Measurements from ENCODE around the gene COA8. TPM values are rescaled to one million over a fixed set of nuclear protein-coding genes. Genes with fewer than 3 reads are reported as not detected.

COA8 gene
- total and polyA plus RNA-seq, 9 of the 15 experiments (the other 6 are each of a cell fraction or from before 2014, with no cell fraction given), result 5.0 to 35.3 (median 25.7) TPM

DNA sequence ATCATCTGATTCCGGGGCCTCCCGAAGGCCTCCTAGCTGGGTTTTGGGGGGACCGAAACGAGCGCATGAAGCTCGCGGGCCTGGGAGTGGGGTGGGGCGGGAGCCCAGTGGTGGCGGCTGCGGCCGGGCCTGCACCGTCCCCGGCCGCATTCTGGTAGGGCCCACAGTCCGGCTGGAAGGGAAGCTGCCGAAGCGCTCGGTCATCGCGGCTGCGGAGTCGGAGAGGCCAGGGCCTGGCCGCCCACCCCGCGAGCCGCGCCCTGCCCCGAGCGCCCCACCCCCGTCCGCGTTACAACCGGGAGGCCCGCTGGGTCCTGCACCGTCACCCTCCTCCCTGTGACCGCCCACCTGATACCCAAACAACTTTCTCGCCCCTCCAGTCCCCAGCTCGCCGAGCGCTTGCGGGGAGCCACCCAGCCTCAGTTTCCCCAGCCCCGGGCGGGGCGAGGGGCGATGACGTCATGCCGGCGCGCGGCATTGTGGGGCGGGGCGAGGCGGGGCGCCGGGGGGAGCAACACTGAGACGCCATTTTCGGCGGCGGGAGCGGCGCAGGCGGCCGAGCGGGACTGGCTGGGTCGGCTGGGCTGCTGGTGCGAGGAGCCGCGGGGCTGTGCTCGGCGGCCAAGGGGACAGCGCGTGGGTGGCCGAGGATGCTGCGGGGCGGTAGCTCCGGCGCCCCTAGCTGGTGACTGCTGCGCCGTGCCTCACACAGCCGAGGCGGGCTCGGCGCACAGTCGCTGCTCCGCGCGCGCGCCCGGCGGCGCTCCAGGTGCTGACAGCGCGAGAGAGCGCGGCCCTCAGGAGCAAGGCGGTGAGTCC, 66.1 kb downstream of the COA8 start, which contains the start of gene KLC1 (continued):
- TF ChIP-seq, protein P1, sequence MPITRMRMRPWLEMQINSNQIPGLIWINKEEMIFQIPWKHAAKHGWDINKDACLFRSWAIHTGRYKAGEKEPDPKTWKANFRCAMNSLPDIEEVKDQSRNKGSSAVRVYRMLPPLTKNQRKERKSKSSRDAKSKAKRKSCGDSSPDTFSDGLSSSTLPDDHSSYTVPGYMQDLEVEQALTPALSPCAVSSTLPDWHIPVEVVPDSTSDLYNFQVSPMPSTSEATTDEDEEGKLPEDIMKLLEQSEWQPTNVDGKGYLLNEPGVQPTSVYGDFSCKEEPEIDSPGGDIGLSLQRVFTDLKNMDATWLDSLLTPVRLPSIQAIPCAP (CRISPR knock-in tag; IDR thresholded peaks at IDR 0.05; ENCODE audit: borderline replicate concordance), result no peak
- TF ChIP-seq ZNF347 (CRISPR knock-in tag; IDR thresholded peaks at IDR 0.05; ENCODE audit: low read depth), result no peak
- TF ChIP-seq SRSF1 (IDR thresholded peaks at IDR 0.05; ENCODE audit: low read depth, low read length), result no peak
- no peak for TF ChIP-seq NFIX (CRISPR knock-in tag; IDR thresholded peaks at IDR 0.05; ENCODE audit: low read depth)
- TF ChIP-seq, protein P2, sequence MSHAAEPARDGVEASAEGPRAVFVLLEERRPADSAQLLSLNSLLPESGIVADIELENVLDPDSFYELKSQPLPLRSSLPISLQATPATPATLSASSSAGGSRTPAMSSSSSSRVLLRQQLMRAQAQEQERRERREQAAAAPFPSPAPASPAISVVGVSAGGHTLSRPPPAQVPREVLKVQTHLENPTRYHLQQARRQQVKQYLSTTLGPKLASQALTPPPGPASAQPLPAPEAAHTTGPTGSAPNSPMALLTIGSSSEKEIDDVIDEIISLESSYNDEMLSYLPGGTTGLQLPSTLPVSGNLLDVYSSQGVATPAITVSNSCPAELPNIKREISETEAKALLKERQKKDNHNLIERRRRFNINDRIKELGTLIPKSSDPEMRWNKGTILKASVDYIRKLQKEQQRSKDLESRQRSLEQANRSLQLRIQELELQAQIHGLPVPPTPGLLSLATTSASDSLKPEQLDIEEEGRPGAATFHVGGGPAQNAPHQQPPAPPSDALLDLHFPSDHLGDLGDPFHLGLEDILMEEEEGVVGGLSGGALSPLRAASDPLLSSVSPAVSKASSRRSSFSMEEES (CRISPR knock-in tag; IDR thresholded peaks at IDR 0.05), result no peak
- peak; percentile 77 for TF ChIP-seq RBFOX2 (IDR thresholded peaks at IDR 0.05; ENCODE audit: low read depth, low read length)
- no peak for TF ChIP-seq POLR3A (IDR thresholded peaks at IDR 0.05; ENCODE audit: borderline replicate concordance, extremely low read depth, insufficient read depth, insufficient read length)
- no peak for TF ChIP-seq ZBTB1 (CRISPR knock-in tag; IDR thresholded peaks at IDR 0.05; ENCODE audit: borderline replicate concordance, low read depth)
- TF ChIP-seq NR3C1 (CRISPR knock-in tag; IDR thresholded peaks at IDR 0.05), result no peak
- peak; percentile 96 for TF ChIP-seq JUNB (CRISPR knock-in tag; conservative IDR thresholded peaks at IDR 0.05)
- TF ChIP-seq HDAC1 (IDR thresholded peaks at IDR 0.05), result 0 out of 4 replicates have a peak, but pooled peaks of 1 of the 2 experiments have one; percentile 37
- TF ChIP-seq RHOXF2B (CRISPR knock-in tag; conservative IDR thresholded peaks at IDR 0.05), result no peak
- 0 out of 2 replicates have a peak, but pooled peaks have one; percentile 54 for TF ChIP-seq GATAD2A (IDR thresholded peaks at IDR 0.05)
- TF ChIP-seq, protein P3, sequence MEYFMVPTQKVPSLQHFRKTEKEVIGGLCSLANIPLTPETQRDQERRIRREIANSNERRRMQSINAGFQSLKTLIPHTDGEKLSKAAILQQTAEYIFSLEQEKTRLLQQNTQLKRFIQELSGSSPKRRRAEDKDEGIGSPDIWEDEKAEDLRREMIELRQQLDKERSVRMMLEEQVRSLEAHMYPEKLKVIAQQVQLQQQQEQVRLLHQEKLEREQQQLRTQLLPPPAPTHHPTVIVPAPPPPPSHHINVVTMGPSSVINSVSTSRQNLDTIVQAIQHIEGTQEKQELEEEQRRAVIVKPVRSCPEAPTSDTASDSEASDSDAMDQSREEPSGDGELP (CRISPR knock-in tag; IDR thresholded peaks at IDR 0.05; ENCODE audit: borderline replicate concordance), result peak; percentile 45; the same call in 1 of the 2 replicates
- TF ChIP-seq, protein P4, sequence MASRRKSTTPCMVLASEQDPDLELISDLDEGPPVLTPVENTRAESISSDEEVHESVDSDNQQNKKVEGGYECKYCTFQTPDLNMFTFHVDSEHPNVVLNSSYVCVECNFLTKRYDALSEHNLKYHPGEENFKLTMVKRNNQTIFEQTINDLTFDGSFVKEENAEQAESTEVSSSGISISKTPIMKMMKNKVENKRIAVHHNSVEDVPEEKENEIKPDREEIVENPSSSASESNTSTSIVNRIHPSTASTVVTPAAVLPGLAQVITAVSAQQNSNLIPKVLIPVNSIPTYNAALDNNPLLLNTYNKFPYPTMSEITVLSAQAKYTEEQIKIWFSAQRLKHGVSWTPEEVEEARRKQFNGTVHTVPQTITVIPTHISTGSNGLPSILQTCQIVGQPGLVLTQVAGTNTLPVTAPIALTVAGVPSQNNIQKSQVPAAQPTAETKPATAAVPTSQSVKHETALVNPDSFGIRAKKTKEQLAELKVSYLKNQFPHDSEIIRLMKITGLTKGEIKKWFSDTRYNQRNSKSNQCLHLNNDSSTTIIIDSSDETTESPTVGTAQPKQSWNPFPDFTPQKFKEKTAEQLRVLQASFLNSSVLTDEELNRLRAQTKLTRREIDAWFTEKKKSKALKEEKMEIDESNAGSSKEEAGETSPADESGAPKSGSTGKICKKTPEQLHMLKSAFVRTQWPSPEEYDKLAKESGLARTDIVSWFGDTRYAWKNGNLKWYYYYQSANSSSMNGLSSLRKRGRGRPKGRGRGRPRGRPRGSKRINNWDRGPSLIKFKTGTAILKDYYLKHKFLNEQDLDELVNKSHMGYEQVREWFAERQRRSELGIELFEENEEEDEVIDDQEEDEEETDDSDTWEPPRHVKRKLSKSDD (conservative IDR thresholded peaks at IDR 0.05; ENCODE audit: low read length), result no peak
- no peak for TF ChIP-seq CEBPB (tag; IDR thresholded peaks at IDR 0.05)
- TF ChIP-seq KDM4B (IDR thresholded peaks at IDR 0.05; ENCODE audit: borderline replicate concordance in 2 of 2, low read depth in 1 of 2), result 0 out of 4 replicates have a peak, but pooled peaks of 1 of the 2 experiments have one; percentile 46
- TF ChIP-seq SMAD1 (IDR thresholded peaks at IDR 0.05; ENCODE audit: low read depth, low read length, partially characterized antibody), result no peak
- no peak for TF ChIP-seq ZNF77 (CRISPR knock-in tag; IDR thresholded peaks at IDR 0.05)
- TF ChIP-seq FOSL1 (tag; conservative IDR thresholded peaks at IDR 0.05), result peak; percentile 67
- TF ChIP-seq TRIM24 (IDR thresholded peaks at IDR 0.05), result no peak
- peak; percentile 56 for TF ChIP-seq SP1 (CRISPR knock-in tag; IDR thresholded peaks at IDR 0.05)
- no peak for TF ChIP-seq ZNF79 (CRISPR knock-in tag; IDR thresholded peaks at IDR 0.05; ENCODE audit: low read depth)
